T-cell (primary cell): ENCODE measurements around the gene SH3RF1. TPM values are rescaled to one million over a fixed set of nuclear protein-coding genes. Genes with fewer than 3 reads are reported as not detected.

Experiments used
- ATAC-seq, 4 experiments: fragments of 200-7000 bp in 3 of 4; fragments of 150-1000 bp in 1 of 4; cut with Tn5 transposase; replicated peaks in 1 of 4; 1 replicate in 3 of 4; 2 replicates in 1 of 4; pipeline ENCODE4 v1.10.0; 2021; ENCODE audit warnings: moderate library complexity in 3 of 4, mild to moderate bottlenecking in 2 of 4, moderate number of reproducible peaks in 1 of 4
- CTCF ChIA-PET, 2 donors: fragments of 300-600 bp; sonication (Branson Sonifier 250); formaldehyde crosslinking; loops; one replicate each; lab custom pipeline; 2022; ENCODE audit warnings: antibody characterized with exemption in 2 of 2; lab: Charles Lee
- POLR2A ChIA-PET, 2 donors: fragments of 300-600 bp; sonication (Branson Sonifier 250); formaldehyde crosslinking; loops; one replicate each; lab custom pipeline; 2022; ENCODE audit warnings: antibody characterized with exemption in 2 of 2; lab: Charles Lee
- DNase-seq, 35 experiments: peaks; one replicate each; pipeline versions ENCODE4 v3.0.0 to v3.0.0-alpha.2; 2013 to 2023
- H3K27ac ChIP-seq: one replicate; pipeline ENCODE4 v1.5.1; 2013; ENCODE audit warnings: low read length
- H3K27me3 ChIP-seq, 2 experiments: replicated peaks in 1 of 2; 1 replicate in 1 of 2; 2 replicates in 1 of 2; pipeline versions ENCODE4 v1.6.1 to v1.7.0; 2013; ENCODE audit warnings: low read length in 1 of 2, mixed read lengths in 1 of 2; ENCODE audit not compliant: control insufficient read depth in 2 of 2, insufficient read depth in 2 of 2; ENCODE audit errors: extremely low read depth in 1 of 2
- H3K36me3 ChIP-seq, 2 donors: 1 replicate in 1 of 2; 2 replicates in 1 of 2; pipeline versions ENCODE4 v1.6.1 to v1.7.0; 2013; ENCODE audit warnings: low read length in 1 of 2; ENCODE audit not compliant: control insufficient read depth in 2 of 2, insufficient read depth in 1 of 2; ENCODE audit errors: extremely low read depth in 1 of 2
- H3K4me1 ChIP-seq, 2 experiments: 1 replicate in 1 of 2; 2 replicates in 1 of 2; pipeline versions ENCODE4 v1.6.1 to v1.7.0; 2013; ENCODE audit warnings: low read length in 2 of 2, mixed read lengths in 1 of 2; ENCODE audit not compliant: insufficient read depth in 2 of 2, control insufficient read depth in 1 of 2; ENCODE audit errors: extremely low read depth in 1 of 2
- H3K4me3 ChIP-seq, 2 donors: 1 replicate in 1 of 2; 2 replicates in 1 of 2; pipeline versions ENCODE4 v1.5.1 to v1.7.0; 2013; ENCODE audit warnings: mild to moderate bottlenecking in 2 of 2, low read length in 1 of 2, moderate library complexity in 1 of 2; ENCODE audit not compliant: control insufficient read depth in 1 of 2; ENCODE audit errors: extremely low read depth in 1 of 2
- H3K9me3 ChIP-seq: 2 replicates; pipeline ENCODE4 v1.7.0; 2013
- H3K27ac Mint-ChIP-seq, 2 donors: one replicate each; pipeline ENCODE4 v1.8.0; 2020 to 2021; ENCODE audit warnings: mild to moderate bottlenecking in 2 of 2, mixed read lengths in 2 of 2
- H3K27me3 Mint-ChIP-seq, 2 donors: one replicate each; pipeline ENCODE4 v1.8.0; 2021 to 2022; ENCODE audit warnings: mixed read lengths in 2 of 2
- H3K36me3 Mint-ChIP-seq: one replicate; pipeline ENCODE4 v1.8.0; 2021; ENCODE audit warnings: mixed read lengths
- H3K4me1 Mint-ChIP-seq, 3 donors: one replicate each; pipeline ENCODE4 v1.8.0; 2020 to 2022; ENCODE audit warnings: mixed read lengths in 3 of 3, mild to moderate bottlenecking in 1 of 3
- H3K4me3 Mint-ChIP-seq, 3 donors: one replicate each; pipeline ENCODE4 v1.8.0; 2020 to 2022; ENCODE audit warnings: mild to moderate bottlenecking in 3 of 3, mixed read lengths in 3 of 3, moderate library complexity in 3 of 3
- H3K9me3 Mint-ChIP-seq, 3 donors: one replicate each; pipeline ENCODE4 v1.8.0; 2020 to 2022; ENCODE audit warnings: mixed read lengths in 3 of 3
- WGBS: methylation state at CpG from one replicate; pipeline ENCODE4 v1.1.5; 2013; ENCODE audit warnings: missing lambda C conversion rate; ENCODE audit not compliant: insufficient coverage; 5-methylcytosine and 5-hydroxymethylcytosine counted together
- total RNA-seq, 35 experiments: library from RNA in 6 of 35; stranded (reverse) in 6 of 35; fragments of 120-200 nt in 1 of 35; gene quantifications; one replicate each; pipeline versions ENCODE4 v1.2.1 to v1.2.4 and lab custom pipeline; 2013 to 2026

Gene SH3RF1
- total RNA-seq, 5 donors from 2014 or later (not counting 1 experiment from before 2014, with no cell fraction given): 0.23 to 0.60 (median 0.27) TPM; not detected in 1

DNA sequence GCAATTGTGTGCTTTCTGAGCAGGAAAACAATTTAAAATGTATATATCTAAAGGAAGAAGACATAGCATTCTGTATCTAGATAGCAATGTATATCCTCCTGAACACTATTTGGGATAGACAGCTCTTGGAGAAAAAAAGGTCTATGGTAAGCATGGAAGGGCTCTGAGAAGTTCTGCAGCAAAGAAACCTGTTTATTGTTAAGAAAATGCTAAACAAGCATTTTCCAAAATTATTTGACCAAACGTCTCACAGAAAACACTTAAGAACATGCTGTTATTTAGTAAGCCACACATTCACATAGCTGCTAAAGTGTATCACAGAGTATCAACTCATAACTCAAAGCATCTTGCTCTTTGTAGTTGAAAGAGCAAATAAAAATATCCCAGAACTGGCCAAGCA, 67.9 kb downstream of the SH3RF1 start:
- no peaks in the 10 kb centered on the region for H3K27me3 ChIP-seq
- ChIA-PET CTCF (no interaction called here), POLR2A (interaction anchor here in 1 of 2 donors (0.6 kb wide), 1 partner anchor 22 kb away, joined by 17 read pairs; no protein-coding TSS in a partner anchor)
- DNase-seq (no peak), ATAC-seq (no peak)
- no peaks in the 10 kb centered on the region for H3K9me3 ChIP-seq
- H3K4me1 ChIP-seq: no peaks in the 10 kb centered on the region
- WGBS: no CpG with 5 or more reads among the region's 1 CpG
- H3K27ac ChIP-seq: no peak overlapping the region
- H3K36me3 ChIP-seq: no peaks in the 10 kb centered on the region
- no peaks in the 10 kb centered on the region for H3K4me1 Mint-ChIP-seq
- no peak overlapping the region for H3K27ac Mint-ChIP-seq
- H3K4me3 ChIP-seq: no peak overlapping the region
- no peaks in the 10 kb centered on the region for H3K9me3 Mint-ChIP-seq
- H3K36me3 Mint-ChIP-seq: no peaks in the 10 kb centered on the region
- no peak overlapping the region for H3K4me3 Mint-ChIP-seq
- peaks cover 0 to 5% of the 10 kb centered on the region in 2 donors for H3K27me3 Mint-ChIP-seq

GRCh38 chr4:169202145-169202699, 68.5 kb downstream of the SH3RF1 start:
- CTCF ChIA-PET: no interaction called here

DNA sequence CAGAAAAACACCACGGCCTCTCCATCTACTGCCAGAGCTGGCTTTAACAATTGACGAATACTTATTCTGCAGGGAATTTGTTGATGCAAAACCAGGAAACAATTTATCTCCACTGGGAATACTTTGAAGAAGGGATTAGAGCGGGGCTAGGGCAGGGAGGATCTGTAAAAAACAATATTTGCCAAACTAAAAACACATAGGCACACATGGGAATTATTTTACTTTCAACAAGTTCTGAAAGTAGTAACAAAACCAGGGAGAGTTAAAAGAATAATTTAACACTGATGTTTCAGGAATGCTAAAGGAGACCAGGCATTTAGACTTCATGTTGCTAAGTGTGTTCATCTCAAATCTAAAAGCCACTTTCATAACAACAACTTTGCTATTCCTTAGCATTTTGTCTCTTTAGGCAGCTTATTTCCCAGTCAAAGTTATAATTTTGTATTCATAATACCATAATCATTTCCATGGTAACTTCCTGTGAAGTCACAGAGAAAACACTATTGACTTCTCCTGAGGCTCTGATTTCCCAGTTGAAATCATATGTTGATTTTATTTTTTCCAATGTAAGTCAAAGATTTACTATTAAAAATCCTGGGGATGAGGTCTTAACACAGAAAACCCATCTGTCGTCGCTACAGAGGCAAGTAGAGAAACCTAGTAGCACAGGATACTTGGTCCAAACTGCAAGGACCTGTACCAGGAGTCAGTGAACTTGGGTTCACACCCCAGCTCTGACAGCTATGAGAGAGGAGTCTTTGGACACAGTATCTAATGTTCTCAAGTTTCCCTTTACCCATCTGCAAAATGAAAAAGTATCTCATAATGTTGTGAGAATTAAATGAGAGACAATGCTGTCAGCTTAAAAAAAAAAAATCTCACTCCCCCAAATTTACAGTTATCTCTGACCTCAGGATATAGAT, 69.3 kb downstream of the SH3RF1 start:
- Histone ChIP-seq H3K27me3 (no peaks in the 10 kb centered on the region), H3K27ac (no peak overlapping the region), H3K4me1 (no peaks in the 10 kb centered on the region), H3K9me3 (no peaks in the 10 kb centered on the region), H3K36me3 (no peaks in the 10 kb centered on the region), H3K4me3 (no peak overlapping the region)
- WGBS: 83% methylated on average over 2 of the region's 5 CpGs
- POLR2A ChIA-PET: no interaction called here
- Mint-ChIP-seq H3K9me3 (peaks cover 0 to 2% (median 0%) of the 10 kb centered on the region in 3 donors), H3K27ac (no peak overlapping the region), H3K27me3 (peaks cover 0 to 5% of the 10 kb centered on the region in 2 donors), H3K36me3 (no peaks in the 10 kb centered on the region), H3K4me1 (no peaks in the 10 kb centered on the region), H3K4me3 (no peak overlapping the region)
- no peak for DNase-seq
- CTCF ChIA-PET: no interaction called here
- ATAC-seq: no peak

More at GRCh38 chr4:169202145-169202699, 68.5 kb downstream of the SH3RF1 start:
- Histone ChIP-seq H3K9me3 (no peaks in the 10 kb centered on the region), H3K27me3 (no peaks in the 10 kb centered on the region), H3K27ac (no peak overlapping the region), H3K4me1 (no peaks in the 10 kb centered on the region), H3K4me3 (no peak overlapping the region), H3K36me3 (no peaks in the 10 kb centered on the region)
- no peak for DNase-seq
- Mint-ChIP-seq H3K4me1 (no peaks in the 10 kb centered on the region), H3K27ac (no peak overlapping the region), H3K27me3 (peaks cover 0 to 5% of the 10 kb centered on the region in 2 donors), H3K4me3 (no peak overlapping the region), H3K9me3 (no peaks in the 10 kb centered on the region), H3K36me3 (no peaks in the 10 kb centered on the region)
- POLR2A ChIA-PET: no interaction called here
- ATAC-seq: no peak
- no CpG with 5 or more reads among the region's 3 CpGs for WGBS

DNA sequence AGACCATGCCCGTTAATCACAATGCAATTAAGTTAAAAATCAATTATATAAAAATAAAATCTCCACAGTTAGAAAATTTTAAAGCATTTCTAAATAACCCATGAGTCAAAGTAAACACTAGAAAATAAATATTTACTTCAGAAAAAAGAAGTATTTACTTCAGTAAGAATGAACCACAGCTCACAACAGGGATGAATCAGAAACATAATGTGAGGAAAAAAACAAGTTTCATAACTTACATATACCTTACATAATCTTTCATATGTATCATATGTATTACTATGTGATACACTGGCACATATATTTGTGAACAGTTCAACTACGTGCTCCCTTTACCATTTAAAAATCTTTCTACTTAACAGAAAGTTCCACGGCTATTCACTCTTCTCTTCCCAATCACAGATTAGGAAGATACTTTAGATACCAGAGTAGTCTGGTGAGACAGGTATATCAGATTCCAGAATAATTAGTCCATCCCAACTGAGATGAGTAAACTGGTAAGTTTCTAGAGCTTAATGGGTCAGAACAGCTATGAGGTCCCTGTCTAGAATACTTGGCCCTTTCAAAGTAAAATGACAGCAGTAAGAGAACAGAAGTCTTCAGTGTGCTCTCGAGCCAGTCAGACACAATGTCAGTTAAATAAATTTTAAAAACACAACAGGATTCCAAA, 70.3 kb downstream of the SH3RF1 start:
- ChIA-PET CTCF (no interaction called here), POLR2A (no interaction called here)
- H3K4me3 ChIP-seq: no peak overlapping the region
- H3K27ac ChIP-seq: no peak overlapping the region
- H3K36me3 ChIP-seq: no peaks in the 10 kb centered on the region
- H3K9me3 ChIP-seq: no peaks in the 10 kb centered on the region
- Mint-ChIP-seq H3K27ac (no peak overlapping the region), H3K9me3 (peaks cover 2 to 6% (median 5%) of the 10 kb centered on the region in 3 donors), H3K4me1 (no peaks in the 10 kb centered on the region), H3K36me3 (no peaks in the 10 kb centered on the region), H3K4me3 (no peak overlapping the region), H3K27me3 (peaks cover 0 to 5% of the 10 kb centered on the region in 2 donors)
- H3K4me1 ChIP-seq: no peaks in the 10 kb centered on the region
- no CpG with 5 or more reads among the region's 4 CpGs for WGBS
- H3K27me3 ChIP-seq: no peaks in the 10 kb centered on the region
- DNase-seq (no peak), ATAC-seq (no peak)

DNA sequence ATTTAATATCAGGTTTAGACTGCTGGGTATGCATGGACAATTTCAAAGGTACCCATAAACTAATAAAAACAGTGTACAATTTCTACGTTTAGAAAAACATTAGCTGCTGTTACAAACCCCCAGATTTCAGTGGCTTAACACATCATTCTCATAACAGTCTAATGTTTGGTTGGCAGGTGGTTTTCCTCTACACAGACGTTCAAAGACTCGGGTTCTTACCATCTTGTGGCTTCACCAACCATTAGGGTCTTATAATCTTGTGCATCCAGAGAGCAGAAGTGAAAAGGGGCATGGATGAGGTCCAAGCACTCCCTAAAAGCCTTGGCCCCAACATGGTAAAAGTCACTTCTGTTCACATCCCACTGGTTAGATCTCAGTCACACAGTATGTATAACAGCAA, 71.6 kb downstream of the SH3RF1 start:
- CTCF ChIA-PET: no interaction called here
- peaks cover 4 to 18% (median 13%) of the 10 kb centered on the region in 3 donors for H3K9me3 Mint-ChIP-seq
- Histone ChIP-seq H3K27me3 (no peaks in the 10 kb centered on the region), H3K36me3 (no peaks in the 10 kb centered on the region), H3K27ac (no peak overlapping the region), H3K9me3 (no peaks in the 10 kb centered on the region), H3K4me1 (no peaks in the 10 kb centered on the region), H3K4me3 (no peak overlapping the region)
- H3K4me3 Mint-ChIP-seq: no peak overlapping the region
- H3K4me1 Mint-ChIP-seq: no peaks in the 10 kb centered on the region
- no peaks in the 10 kb centered on the region for H3K36me3 Mint-ChIP-seq
- H3K27me3 Mint-ChIP-seq: peaks cover 0 to 5% of the 10 kb centered on the region in 2 donors
- ATAC-seq (no peak), DNase-seq (no peak)
- no CpG with 5 or more reads among the region's 3 CpGs for WGBS
- H3K27ac Mint-ChIP-seq: no peak overlapping the region
- POLR2A ChIA-PET: no interaction called here

DNA sequence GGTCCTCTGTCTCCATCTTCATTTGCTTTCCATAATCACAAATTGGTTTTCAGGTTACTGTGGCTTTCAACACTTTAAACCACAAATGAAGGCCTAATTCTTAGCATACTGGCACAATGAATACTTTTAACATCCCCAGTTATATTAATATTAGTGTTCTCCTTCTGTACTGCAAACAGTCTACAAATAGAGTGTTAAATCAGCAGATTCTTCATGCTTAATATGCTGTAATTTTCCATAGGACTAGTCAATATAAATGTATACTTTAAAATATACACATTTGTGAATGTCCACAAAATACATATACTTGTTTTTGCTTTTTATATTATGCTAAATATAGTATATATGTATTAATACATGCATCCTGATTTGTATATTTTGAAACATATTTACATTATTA, 72.6 kb downstream of the SH3RF1 start:
- CTCF ChIA-PET: no interaction called here
- Mint-ChIP-seq H3K27me3 (peaks cover 0 to 5% of the 10 kb centered on the region in 2 donors), H3K4me1 (no peaks in the 10 kb centered on the region)

More for the DNA sequence above, 72.6 kb downstream of the SH3RF1 start:
- Histone ChIP-seq H3K27ac (no peak overlapping the region), H3K9me3 (no peaks in the 10 kb centered on the region), H3K4me1 (no peaks in the 10 kb centered on the region), H3K4me3 (no peak overlapping the region), H3K27me3 (no peaks in the 10 kb centered on the region), H3K36me3 (no peaks in the 10 kb centered on the region)
- Mint-ChIP-seq H3K4me3 (no peak overlapping the region), H3K27ac (no peak overlapping the region), H3K36me3 (no peaks in the 10 kb centered on the region), H3K9me3 (peaks cover 4 to 18% (median 13%) of the 10 kb centered on the region in 3 donors)
- no peak for DNase-seq
- POLR2A ChIA-PET: no interaction called here
- ATAC-seq: no peak
